DOHH2 (cell line): Measurements from ENCODE around the gene CDK6.

ENCODE experiments used
- H3F3A ChIP-seq: fragments of 200-600 bp; sonication (generic), shearing (Covaris generic); 2 replicates; pipeline ENCODE4 v1.6.0; 2016; ENCODE audit warnings: antibody characterized with exemption, mild to moderate bottlenecking; ENCODE audit not compliant: control insufficient read depth, insufficient read depth
- H3K27ac ChIP-seq: fragments of 200-600 bp; sonication (generic); 2 replicates; pipeline ENCODE4 v1.5.1; 2014; ENCODE audit warnings: low read depth, mild to moderate bottlenecking, low read length, moderate library complexity
- H3K27me3 ChIP-seq: fragments of 200-600 bp; sonication (generic); 2 replicates; pipeline ENCODE4 v1.6.1; 2014; ENCODE audit warnings: mild to moderate bottlenecking, low read length, mixed read lengths; ENCODE audit not compliant: control insufficient read depth
- H3K36me3 ChIP-seq: fragments of 200-600 bp; sonication (generic); 2 replicates; pipeline ENCODE4 v1.6.1; 2014; ENCODE audit warnings: mild to moderate bottlenecking, low read length, moderate library complexity, mixed read lengths; ENCODE audit not compliant: control insufficient read depth
- H3K4me1 ChIP-seq: fragments of 200-600 bp; sonication (generic); 2 replicates; pipeline ENCODE4 v1.6.1; 2014; ENCODE audit warnings: mild to moderate bottlenecking, low read length, mixed read lengths; ENCODE audit not compliant: control insufficient read depth
- H3K4me2 ChIP-seq: fragments of 200-600 bp; sonication (generic); 2 replicates; pipeline ENCODE4 v1.6.0; 2014; ENCODE audit warnings: mild to moderate bottlenecking, low read length, moderate library complexity
- H3K4me3 ChIP-seq: fragments of 200-600 bp; sonication (generic); 2 replicates; pipeline ENCODE4 v1.5.1; 2014; ENCODE audit warnings: mild to moderate bottlenecking, low read length, mixed read lengths
- H3K79me2 ChIP-seq: fragments of 200-600 bp; sonication (generic); 2 replicates; pipeline ENCODE4 v1.6.1; 2014; ENCODE audit warnings: mild to moderate bottlenecking, low read length, mixed read lengths; ENCODE audit not compliant: control insufficient read depth
- H3K9me2 ChIP-seq: fragments of 200-600 bp; sonication (generic); replicated peaks from 2 replicates; pipeline ENCODE4 v1.6.1; 2014; ENCODE audit warnings: mild to moderate bottlenecking, low read length, mixed read lengths; ENCODE audit not compliant: control insufficient read depth
- H3K9me3 ChIP-seq: fragments of 200-600 bp; sonication (generic); 2 replicates; pipeline ENCODE4 v1.6.1; 2014; ENCODE audit warnings: antibody characterized with exemption, low read length, mixed read lengths; ENCODE audit not compliant: control insufficient read depth, insufficient read depth
- H4K20me1 ChIP-seq: fragments of 200-600 bp; sonication (generic); 2 replicates; pipeline ENCODE4 v1.6.0; 2014; ENCODE audit warnings: low read depth, mild to moderate bottlenecking, antibody characterized with exemption, low read length, moderate library complexity; ENCODE audit not compliant: control insufficient read depth, insufficient read depth
- CTCF ChIP-seq: fragments of 200-600 bp; sonication (generic); IDR thresholded peaks from one replicate; pipeline ENCODE4 v1.5.1; 2014; ENCODE audit warnings: antibody characterized with exemption, mild to moderate bottlenecking, low read depth, low read length; ENCODE audit not compliant: poor library complexity, severe bottlenecking
- EZH2phosphoT487 ChIP-seq: fragments of 200-600 bp; sonication (generic); IDR thresholded peaks from 2 replicates; pipeline ENCODE4 v1.6.1; 2017; ENCODE audit warnings: borderline replicate concordance, mild to moderate bottlenecking, antibody characterized with exemption, low read length, moderate library complexity, mixed read lengths

The CDK6 gene

GRCh38 chr7:92797693-92798092 is 38.7 kb downstream of the CDK6 start:
- Histone ChIP-seq H3K4me2 (no peak overlapping the region), H3K36me3 (peaks cover 25% of the 10 kb centered on the region), H4K20me1 (no peaks in the 10 kb centered on the region), H3F3A (no peaks in the 10 kb centered on the region), H3K79me2 (peaks cover 90% of the 10 kb centered on the region), H3K4me3 (no peak overlapping the region), H3K9me2 (no peaks in the 10 kb centered on the region), H3K27ac (no peak overlapping the region), H3K9me3 (no peaks in the 10 kb centered on the region), H3K27me3 (no peaks in the 10 kb centered on the region), H3K4me1 (peaks cover 37% of the 10 kb centered on the region)
- TF ChIP-seq CTCF (no peak), EZH2phosphoT487 (no peak)

- Histone ChIP-seq H3K4me3 (no peak overlapping the region), H3K9me2 (no peaks in the 10 kb centered on the region), H3K27ac (no peak overlapping the region), H3F3A (no peaks in the 10 kb centered on the region), H3K4me2 (no peak overlapping the region), H3K27me3 (no peaks in the 10 kb centered on the region), H3K79me2 (peaks cover 89% of the 10 kb centered on the region), H4K20me1 (no peaks in the 10 kb centered on the region), H3K4me1 (peaks cover 37% of the 10 kb centered on the region), H3K9me3 (no peaks in the 10 kb centered on the region), H3K36me3 (peaks cover 25% of the 10 kb centered on the region)
- TF ChIP-seq CTCF, result no peak
- no peak for TF ChIP-seq EZH2phosphoT487
Observed at GRCh38 chr7:92797284-92797683, 39.1 kb downstream of the CDK6 start.

- no peaks in the 10 kb centered on the region for H3K27me3 ChIP-seq
- no peaks in the 10 kb centered on the region for H4K20me1 ChIP-seq
- H3K4me3 ChIP-seq, result no peak overlapping the region
- peaks cover 92% of the 10 kb centered on the region for H3K79me2 ChIP-seq
- H3K9me2 ChIP-seq, result no peaks in the 10 kb centered on the region
- peaks cover 42% of the 10 kb centered on the region for H3K36me3 ChIP-seq
- H3K27ac ChIP-seq, result no peak overlapping the region
- peaks cover 27% of the 10 kb centered on the region for H3K4me1 ChIP-seq
- no peak overlapping the region for H3K4me2 ChIP-seq
- no peaks in the 10 kb centered on the region for H3F3A ChIP-seq
- peaks cover 4% of the 10 kb centered on the region; the same call in 1 of the 2 replicates for H3K9me3 ChIP-seq
- TF ChIP-seq CTCF, result no peak
- no peak for TF ChIP-seq EZH2phosphoT487
Observed at GRCh38 chr7:92794831-92795230, 41.5 kb downstream of the CDK6 start.
